Ovary (tissue), 3 donors: ENCODE results near the gene PCTP.

ENCODE experiments used
- CTCF ChIP-seq, 3 donors: fragments of 450-650 bp in 2 of 3; fragments of 200-600 bp in 1 of 3; IDR thresholded peaks; one replicate each; pipeline versions ENCODE4 v1.5.1 to v1.8.0; 2016 to 2022; ENCODE audit warnings: antibody characterized with exemption in 3 of 3, mild to moderate bottlenecking in 1 of 3
- POLR2A ChIP-seq: fragments of 450-650 bp; IDR thresholded peaks from one replicate; pipeline ENCODE4 v1.6.1; 2017; ENCODE audit warnings: antibody characterized with exemption, mild to moderate bottlenecking, moderate library complexity
- donor health status: DM: no; HTN: no; CAD: no.

DNA sequence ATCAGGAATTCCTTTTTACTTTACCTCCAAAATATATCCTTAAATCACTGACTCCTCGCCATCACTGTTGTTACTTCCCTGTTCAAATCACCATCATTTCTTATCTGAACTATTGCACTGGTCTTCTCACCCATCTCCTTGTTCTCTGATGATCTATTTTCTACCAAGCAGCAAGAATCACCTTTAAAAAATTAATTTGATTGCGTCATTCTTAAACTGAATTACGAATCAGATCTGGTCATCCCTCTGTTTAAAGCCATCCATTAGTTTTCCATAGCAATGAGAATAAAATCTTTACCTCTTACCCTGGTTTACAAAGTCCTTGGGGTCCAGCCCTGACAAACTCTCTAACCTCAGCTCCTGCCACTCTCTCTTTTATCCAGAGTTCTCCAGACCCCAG, 14.6 kb downstream of the PCTP start:
- TF ChIP-seq CTCF (IDR thresholded peaks at IDR 0.05) (no peak), POLR2A (no peak)
